ENCODE measurements around the gene CFAP100.

GRCh38 chr3:126452213-126452612 is 57.5 kb downstream of the CFAP100 start:
- TF ChIP-seq NFXL1 (IDR thresholded peaks at IDR 0.05; ENCODE audit: borderline replicate concordance) (no peak), PBX3 (IDR thresholded peaks at IDR 0.05; ENCODE audit: insufficient replicate concordance, low read depth, low read length) (no peak), HCFC1 (IDR thresholded peaks at IDR 0.05; ENCODE audit: low read length) (no peak)

Data from GM12878 (cell line).